ENCODE results near the gene AMFR. TPM values are rescaled to one million over a fixed set of nuclear protein-coding genes. Genes with fewer than 3 reads are reported as not detected.

Gene AMFR
- total and polyA plus RNA-seq, 7 experiments from 2014 or later, result 35.7 to 83.3 (median 55.1) TPM

DNA sequence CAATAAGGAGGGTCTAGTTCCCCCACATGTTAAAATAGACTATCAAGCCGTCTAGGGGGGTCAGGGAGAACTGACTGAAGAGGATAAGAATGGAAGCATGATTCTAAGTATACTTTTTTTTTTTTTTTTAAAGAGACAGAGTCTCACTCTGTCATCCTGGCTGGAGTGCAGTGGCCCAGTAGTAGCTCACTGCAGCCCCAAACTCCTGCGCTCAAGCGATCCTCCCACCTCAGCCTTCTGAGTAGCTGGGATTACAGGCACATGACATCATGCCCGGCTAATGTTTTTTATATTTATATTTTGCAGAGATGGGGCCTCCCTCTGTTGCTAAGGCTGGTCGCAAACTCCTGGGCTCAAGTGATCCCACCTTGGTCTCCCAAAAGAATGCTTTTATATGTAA is 14.2 kb downstream of the AMFR start:
- Histone ChIP-seq H3K4me3 (ENCODE audit: low read length) (no peak overlapping the region), H3K9me3 (ENCODE audit: control insufficient read depth in 2 of 3, low read length in 3 of 3) (no peaks in the 10 kb centered on the region), H3K36me3 (ENCODE audit: control insufficient read depth in 2 of 3, insufficient read depth in 3 of 3, low read length in 3 of 3) (peaks cover 6 to 39% (median 11%) of the 10 kb centered on the region in 3 experiments), H3K4me1 (ENCODE audit: control insufficient read depth in 2 of 2, insufficient read depth in 2 of 2, low read length in 2 of 2) (no peaks in the 10 kb centered on the region), H3K27me3 (ENCODE audit: control insufficient read depth in 2 of 2, insufficient read depth in 2 of 2, low read length in 2 of 2) (no peaks in the 10 kb centered on the region), H3K27ac (ENCODE audit: low read depth, low read length) (no peak overlapping the region)
- Mint-ChIP-seq H3K4me1 (peaks cover 8 to 27% (median 14%) of the 10 kb centered on the region in 7 donors), H3K9me3 (peaks cover 0 to 2% (median 0%) of the 10 kb centered on the region in 11 donors), H3K27me3 (no peaks in the 10 kb centered on the region), H3K4me3 (no peak overlapping the region), H3K36me3 (peaks cover 10 to 57% (median 20%) of the 10 kb centered on the region in 5 donors), H3K27ac (no peak overlapping the region)
- no peak for DNase-seq
- ATAC-seq, result no peak
- CTCF ChIA-PET, result no interaction called here
- intact Hi-C loops (cut with micrococcal nuclease), result no loop called here
- POLR2A ChIA-PET, result interaction anchor here (0.6 to 0.7 kb wide), 2 partner anchors 10 to 555 kb away, joined by 3 read pairs; no protein-coding TSS in a partner anchor

- H3K27me3 Mint-ChIP-seq, result no peaks in the 10 kb centered on the region
- ATAC-seq (no peak), DNase-seq (no peak)
- POLR2A ChIA-PET, result interaction anchor here (0.7 kb wide), 2 partner anchors 9 to 15 kb away, joined by 3 to 6 read pairs; no protein-coding TSS in a partner anchor
- no peak overlapping the region for H3K4me3 ChIP-seq (ENCODE audit: low read length)
- H3K4me1 ChIP-seq (ENCODE audit: control insufficient read depth in 2 of 2, insufficient read depth in 2 of 2, low read length in 2 of 2), result no peaks in the 10 kb centered on the region
- H3K36me3 ChIP-seq (ENCODE audit: control insufficient read depth in 2 of 3, insufficient read depth in 3 of 3, low read length in 3 of 3), result peaks cover 11 to 53% (median 19%) of the 10 kb centered on the region in 3 experiments
- H3K27ac ChIP-seq (ENCODE audit: low read depth, low read length), result no peak overlapping the region
- no peak overlapping the region for H3K4me3 Mint-ChIP-seq
- H3K36me3 Mint-ChIP-seq, result peaks cover 17 to 62% (median 22%) of the 10 kb centered on the region in 5 donors
- no peaks in the 10 kb centered on the region for H3K27me3 ChIP-seq (ENCODE audit: control insufficient read depth in 2 of 2, insufficient read depth in 2 of 2, low read length in 2 of 2)
- CTCF ChIA-PET, result no interaction called here
- H3K4me1 Mint-ChIP-seq, result peaks cover 0 to 14% (median 2%) of the 10 kb centered on the region in 7 donors
- intact Hi-C loops (cut with micrococcal nuclease), result loop anchor here in 1 of 2 donors (2.0 kb wide), 1 partner anchor 16 kb away; the partner anchor contains the start of gene AMFR
- H3K9me3 ChIP-seq (ENCODE audit: control insufficient read depth in 2 of 3, low read length in 3 of 3), result no peaks in the 10 kb centered on the region
- peak overlapping the region in 1 of 9 donors; percentile 26 for H3K27ac Mint-ChIP-seq
- H3K9me3 Mint-ChIP-seq, result peaks cover 0 to 3% (median 0%) of the 10 kb centered on the region in 11 donors
Observed at GRCh38 chr16:56409195-56409594, 16.1 kb downstream of the AMFR start.

- peaks cover 0 to 3% (median 0%) of the 10 kb centered on the region in 11 donors for H3K9me3 Mint-ChIP-seq
- intact Hi-C loops (cut with micrococcal nuclease), result loop anchor here in 1 of 2 donors (2.0 kb wide), 1 partner anchor 16 kb away; the partner anchor contains the start of gene AMFR
- ChIA-PET POLR2A (interaction anchor here (0.7 kb wide), 2 partner anchors 8 to 15 kb away, joined by 3 to 6 read pairs; no protein-coding TSS in a partner anchor), CTCF (no interaction called here)
- Histone ChIP-seq H3K27ac (ENCODE audit: low read depth, low read length) (no peak overlapping the region), H3K27me3 (ENCODE audit: control insufficient read depth in 2 of 2, insufficient read depth in 2 of 2, low read length in 2 of 2) (no peaks in the 10 kb centered on the region), H3K36me3 (ENCODE audit: control insufficient read depth in 2 of 3, insufficient read depth in 3 of 3, low read length in 3 of 3) (peaks cover 12 to 51% (median 19%) of the 10 kb centered on the region in 3 experiments), H3K4me1 (ENCODE audit: control insufficient read depth in 2 of 2, insufficient read depth in 2 of 2, low read length in 2 of 2) (no peaks in the 10 kb centered on the region), H3K4me3 (ENCODE audit: low read length) (no peak overlapping the region), H3K9me3 (ENCODE audit: control insufficient read depth in 2 of 3, low read length in 3 of 3) (no peaks in the 10 kb centered on the region)
- H3K36me3 Mint-ChIP-seq, result peaks cover 15 to 56% (median 22%) of the 10 kb centered on the region in 5 donors
- no peak overlapping the region for H3K4me3 Mint-ChIP-seq
- peaks cover 0 to 7% (median 0%) of the 10 kb centered on the region in 7 donors for H3K4me1 Mint-ChIP-seq
- H3K27ac Mint-ChIP-seq, result peak overlapping the region in 2 of 9 donors; percentile 5 to 26
- ATAC-seq (no peak), DNase-seq (no peak)
- no peaks in the 10 kb centered on the region for H3K27me3 Mint-ChIP-seq
Observed at GRCh38 chr16:56408379-56409098, 16.8 kb downstream of the AMFR start.

DNA sequence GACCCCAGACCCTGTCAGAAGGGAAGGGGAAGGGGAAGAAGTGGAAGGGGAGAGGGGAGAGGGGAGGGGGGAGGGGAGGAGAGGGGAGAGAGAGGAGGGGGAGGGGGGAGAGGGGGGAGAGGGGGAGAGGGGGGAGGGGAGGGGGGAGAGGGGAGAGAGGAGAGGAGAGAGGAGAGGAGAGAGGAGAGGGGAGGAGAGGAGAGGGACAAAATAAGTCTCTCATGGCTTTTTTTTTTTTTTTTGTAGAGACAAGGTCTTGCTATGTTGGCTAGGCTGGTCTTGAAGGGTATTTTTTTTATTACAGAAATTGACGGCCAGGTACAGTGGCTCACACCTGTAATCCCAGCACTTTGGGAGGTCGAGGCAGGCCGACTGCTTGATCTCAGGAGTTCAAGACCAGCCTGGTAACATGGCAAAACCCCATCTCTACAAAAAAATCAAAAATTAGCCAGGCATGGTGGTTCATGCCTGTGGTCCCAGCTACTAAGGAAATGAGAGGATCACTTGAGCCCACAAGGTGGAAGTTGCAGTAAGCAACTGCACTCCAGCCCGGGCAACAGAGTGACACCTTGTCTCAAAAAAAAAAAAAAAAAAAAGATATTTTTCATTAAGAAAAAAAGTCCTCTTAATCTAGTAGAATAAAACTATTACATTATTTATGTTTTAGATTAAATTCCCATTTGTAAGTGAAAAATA is 19.2 kb downstream of the AMFR start:
- peaks cover 18 to 53% (median 25%) of the 10 kb centered on the region in 5 donors for H3K36me3 Mint-ChIP-seq
- H3K36me3 ChIP-seq (ENCODE audit: control insufficient read depth in 2 of 3, insufficient read depth in 3 of 3, low read length in 3 of 3), result peaks cover 20 to 58% (median 27%) of the 10 kb centered on the region in 3 experiments
- POLR2A ChIA-PET, result no interaction called here

DNA sequence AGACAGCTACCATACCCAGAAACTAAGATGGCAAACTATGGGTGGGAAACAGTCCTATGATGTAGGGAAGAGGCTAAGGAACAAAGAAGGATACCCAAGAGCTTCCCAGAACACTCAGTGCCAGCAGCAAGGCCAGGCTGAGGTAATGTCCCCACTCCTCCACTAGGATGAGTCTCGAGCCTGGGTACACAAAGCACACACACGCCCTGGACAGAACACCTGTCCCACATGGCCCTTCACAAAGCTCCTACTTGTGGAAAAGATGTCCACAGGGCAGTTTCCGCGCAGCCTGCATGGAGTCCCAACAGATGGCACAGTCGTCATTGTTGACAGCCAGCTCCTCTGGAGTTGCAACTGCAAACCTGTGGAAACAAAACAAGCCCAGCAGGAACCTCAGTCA is 23.9 kb downstream of the AMFR start:
- intact Hi-C loops (cut with micrococcal nuclease), result no loop called here
- H3K4me1 Mint-ChIP-seq, result peaks cover 0 to 4% (median 0%) of the 10 kb centered on the region in 7 donors

More for the DNA sequence above, 19.2 kb downstream of the AMFR start:
- no peak overlapping the region for H3K27ac ChIP-seq (ENCODE audit: low read depth, low read length)
- Mint-ChIP-seq H3K9me3 (peaks cover 0 to 1% (median 0%) of the 10 kb centered on the region in 11 donors), H3K4me3 (no peak overlapping the region), H3K4me1 (peaks cover 0 to 4% (median 0%) of the 10 kb centered on the region in 7 donors), H3K27me3 (no peaks in the 10 kb centered on the region), H3K27ac (no peak overlapping the region)
- CTCF ChIA-PET, result interaction anchor here (0.7 kb wide), 1 partner anchor 99 kb away, joined by 3 read pairs; no protein-coding TSS in a partner anchor
- ATAC-seq (no peak), DNase-seq (no peak)
- H3K27me3 ChIP-seq (ENCODE audit: control insufficient read depth in 2 of 2, insufficient read depth in 2 of 2, low read length in 2 of 2), result no peaks in the 10 kb centered on the region
- intact Hi-C loops (cut with micrococcal nuclease), result no loop called here
- no peak overlapping the region for H3K4me3 ChIP-seq (ENCODE audit: low read length)
- no peaks in the 10 kb centered on the region for H3K9me3 ChIP-seq (ENCODE audit: control insufficient read depth in 2 of 3, low read length in 3 of 3)
- H3K4me1 ChIP-seq (ENCODE audit: control insufficient read depth in 2 of 2, insufficient read depth in 2 of 2, low read length in 2 of 2), result no peaks in the 10 kb centered on the region

GRCh38 chr16:56400458-56400857 is 24.9 kb downstream of the AMFR start:
- ATAC-seq, result no peak

More for the DNA sequence above, 23.9 kb downstream of the AMFR start:
- ChIA-PET CTCF (interaction anchor here (0.7 kb wide), 1 partner anchor 1203 kb away, joined by 3 read pairs; no protein-coding TSS in a partner anchor), POLR2A (interaction anchor here (1.6 kb wide), 1 partner anchor 12 kb away, joined by 4 read pairs; no protein-coding TSS in a partner anchor)
- Mint-ChIP-seq H3K9me3 (peaks cover 0 to 4% (median 0%) of the 10 kb centered on the region in 11 donors), H3K27ac (no peak overlapping the region), H3K27me3 (no peaks in the 10 kb centered on the region), H3K36me3 (peaks cover 14 to 52% (median 33%) of the 10 kb centered on the region in 5 donors), H3K4me3 (no peak overlapping the region)
- Histone ChIP-seq H3K9me3 (ENCODE audit: control insufficient read depth in 2 of 3, low read length in 3 of 3) (no peaks in the 10 kb centered on the region), H3K27me3 (ENCODE audit: control insufficient read depth in 2 of 2, insufficient read depth in 2 of 2, low read length in 2 of 2) (no peaks in the 10 kb centered on the region), H3K36me3 (ENCODE audit: control insufficient read depth in 2 of 3, insufficient read depth in 3 of 3, low read length in 3 of 3) (peaks cover 14 to 53% (median 24%) of the 10 kb centered on the region in 3 experiments), H3K4me3 (ENCODE audit: low read length) (no peak overlapping the region), H3K4me1 (ENCODE audit: control insufficient read depth in 2 of 2, insufficient read depth in 2 of 2, low read length in 2 of 2) (no peaks in the 10 kb centered on the region), H3K27ac (ENCODE audit: low read depth, low read length) (no peak overlapping the region)
- DNase-seq, result no peak
- peak; percentile 51 for ATAC-seq

More at GRCh38 chr16:56400458-56400857, 24.9 kb downstream of the AMFR start:
- intact Hi-C loops (cut with micrococcal nuclease), result no loop called here
- H3K36me3 Mint-ChIP-seq, result peaks cover 12 to 58% (median 35%) of the 10 kb centered on the region in 5 donors
- Histone ChIP-seq H3K36me3 (ENCODE audit: control insufficient read depth in 2 of 3, insufficient read depth in 3 of 3, low read length in 3 of 3) (peaks cover 14 to 50% (median 24%) of the 10 kb centered on the region in 3 experiments), H3K4me1 (ENCODE audit: control insufficient read depth in 2 of 2, insufficient read depth in 2 of 2, low read length in 2 of 2) (no peaks in the 10 kb centered on the region), H3K27me3 (ENCODE audit: control insufficient read depth in 2 of 2, insufficient read depth in 2 of 2, low read length in 2 of 2) (no peaks in the 10 kb centered on the region), H3K4me3 (ENCODE audit: low read length) (no peak overlapping the region), H3K9me3 (ENCODE audit: control insufficient read depth in 2 of 3, low read length in 3 of 3) (no peaks in the 10 kb centered on the region), H3K27ac (ENCODE audit: low read depth, low read length) (no peak overlapping the region)
- no peaks in the 10 kb centered on the region for H3K27me3 Mint-ChIP-seq
- peak overlapping the region in 1 of 9 donors; percentile 48 for H3K27ac Mint-ChIP-seq
- CTCF ChIA-PET, result no interaction called here
- POLR2A ChIA-PET, result interaction anchor here (0.6 to 1.6 kb wide), 4 partner anchors 8 to 22 kb away, joined by 3 to 6 read pairs (median 4); no protein-coding TSS in a partner anchor
- peak overlapping the region in 1 of 10 donors; percentile 29 for H3K4me3 Mint-ChIP-seq
- DNase-seq, result no peak
- H3K4me1 Mint-ChIP-seq, result peaks cover 0 to 6% (median 4%) of the 10 kb centered on the region in 7 donors
- H3K9me3 Mint-ChIP-seq, result peaks cover 0 to 3% (median 0%) of the 10 kb centered on the region in 11 donors
